Stimulated activated CD4-positive, alpha-beta T cell treated with anti-CD3 and anti-CD28 coated beads, Interleukin-12 subunit alpha, Interleukin-12 subunit beta, amount 100 ng/mL, for 48 hours (primary cell): ENCODE data around the gene APOL4.
"Not testable (repeated sequence)": the region's sequence is repeated elsewhere in the genome, so short reads cannot be mapped to it uniquely, and the experiment has no call there.

Experiments used
- DNase-seq, 3 donors: peaks; one replicate each; pipeline ENCODE4 v3.0.0-alpha.2; 2020; ENCODE audit warnings: low read depth in 2 of 3, low spot score in 1 of 3

Gene APOL4

DNA sequence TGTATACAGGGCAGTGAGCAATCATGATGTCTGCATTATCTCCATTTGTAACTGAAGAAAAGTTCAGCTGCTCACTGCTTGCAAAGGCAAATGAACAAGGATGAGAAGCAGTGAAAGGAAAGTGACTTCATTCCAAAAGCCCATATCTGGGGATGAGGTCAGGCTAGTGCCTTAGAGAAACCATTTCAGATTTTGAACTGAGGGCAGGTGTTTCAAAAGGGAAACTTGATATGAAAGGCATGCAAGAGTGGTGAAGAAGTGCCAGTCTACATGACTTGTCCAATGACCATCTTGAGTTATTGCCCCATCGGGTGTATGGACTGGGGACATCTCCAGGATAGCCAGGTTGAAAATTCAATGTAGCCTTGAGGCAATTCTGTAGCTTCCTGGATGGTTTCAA lies 7.3 kb upstream of the APOL4 start:
- DNase-seq = no peak

DNA sequence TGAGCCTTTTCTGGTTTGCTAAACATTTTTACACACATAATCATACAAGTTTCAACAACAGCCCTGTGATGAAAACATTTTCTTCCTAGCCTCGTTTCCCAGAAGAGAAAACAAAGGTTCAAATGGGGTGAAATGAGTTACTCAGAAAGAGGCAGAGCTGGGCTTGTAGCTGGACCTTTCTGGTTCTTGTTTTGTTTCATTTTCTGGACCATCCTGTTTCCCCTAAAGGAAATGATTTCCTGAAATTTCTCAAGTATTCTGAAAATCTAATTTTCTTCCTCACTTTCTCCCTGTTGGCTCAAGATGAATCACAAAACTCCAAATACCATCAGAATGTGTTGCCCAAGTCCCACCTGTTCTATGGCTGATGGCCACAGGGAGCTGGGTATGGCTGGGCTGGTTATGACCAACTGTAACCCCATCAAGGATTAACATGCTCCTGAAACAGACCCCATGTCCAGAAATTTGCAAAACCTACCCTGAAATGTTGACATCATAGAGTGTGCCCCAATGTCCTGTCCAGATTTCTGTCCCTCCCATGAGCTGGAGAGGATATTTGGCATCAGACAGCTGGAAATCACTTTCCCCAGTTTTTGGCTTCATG lies 6.7 kb upstream of the APOL4 start:
- no peak for DNase-seq

DNA sequence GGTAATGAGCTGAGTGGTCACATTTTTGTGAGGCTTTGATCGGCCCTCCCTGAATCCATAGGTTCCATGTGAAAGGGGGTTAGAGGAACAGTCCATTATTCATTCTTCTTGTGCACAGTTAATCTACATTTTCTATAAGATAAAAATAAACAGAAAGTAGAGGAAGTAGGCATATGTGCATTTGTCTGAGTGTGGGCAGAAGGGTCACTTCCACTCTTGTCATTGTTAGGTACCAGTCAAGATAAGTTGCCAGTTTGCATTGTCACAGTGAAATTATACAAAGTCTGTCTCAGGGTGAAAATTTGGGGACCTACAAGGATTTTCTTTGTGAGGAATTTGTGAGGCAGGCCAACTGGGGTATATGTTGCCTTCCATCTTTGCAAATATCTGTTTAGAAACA lies 4.6 kb upstream of the APOL4 start:
- no peak for DNase-seq

DNA sequence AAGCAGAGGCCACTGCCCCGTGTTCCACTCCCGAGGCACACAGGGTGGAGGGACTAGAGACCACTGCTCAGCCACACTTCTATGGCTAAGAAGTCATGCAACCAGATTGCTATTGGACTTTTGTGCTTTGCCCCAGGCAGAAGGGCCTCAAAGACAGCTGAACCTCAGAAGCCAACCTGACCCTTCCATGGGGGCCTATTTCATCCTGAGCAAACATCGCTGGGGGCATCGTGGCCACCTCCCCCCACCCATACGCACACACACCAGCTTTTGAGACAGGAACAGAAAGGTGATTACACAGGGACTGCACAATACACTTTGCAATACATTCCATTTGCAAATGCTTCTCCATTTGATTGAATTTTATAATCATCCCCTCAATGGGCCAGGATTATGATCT lies 4.0 kb upstream of the APOL4 start:
- DNase-seq = not testable (repeated sequence)

DNA sequence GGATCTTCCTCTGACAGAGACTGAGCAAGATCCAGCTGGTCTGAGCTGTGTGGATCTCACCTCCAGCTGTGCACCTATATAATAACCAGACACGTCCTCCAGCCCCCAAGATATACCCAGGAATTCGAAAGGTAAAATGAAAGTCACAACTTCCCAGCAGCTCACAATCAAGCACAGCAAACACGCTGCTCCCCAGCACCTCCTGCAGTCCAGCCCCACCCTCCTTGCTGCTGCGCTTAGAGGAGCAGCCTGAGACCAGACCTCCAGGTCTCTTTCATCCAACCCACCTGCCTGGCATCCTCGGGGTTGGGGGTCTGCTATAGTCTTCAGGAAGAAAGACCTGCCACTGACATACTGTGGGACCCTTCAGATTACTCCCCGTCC lies 3.0 kb upstream of the APOL4 start:
- no peak for DNase-seq

DNA sequence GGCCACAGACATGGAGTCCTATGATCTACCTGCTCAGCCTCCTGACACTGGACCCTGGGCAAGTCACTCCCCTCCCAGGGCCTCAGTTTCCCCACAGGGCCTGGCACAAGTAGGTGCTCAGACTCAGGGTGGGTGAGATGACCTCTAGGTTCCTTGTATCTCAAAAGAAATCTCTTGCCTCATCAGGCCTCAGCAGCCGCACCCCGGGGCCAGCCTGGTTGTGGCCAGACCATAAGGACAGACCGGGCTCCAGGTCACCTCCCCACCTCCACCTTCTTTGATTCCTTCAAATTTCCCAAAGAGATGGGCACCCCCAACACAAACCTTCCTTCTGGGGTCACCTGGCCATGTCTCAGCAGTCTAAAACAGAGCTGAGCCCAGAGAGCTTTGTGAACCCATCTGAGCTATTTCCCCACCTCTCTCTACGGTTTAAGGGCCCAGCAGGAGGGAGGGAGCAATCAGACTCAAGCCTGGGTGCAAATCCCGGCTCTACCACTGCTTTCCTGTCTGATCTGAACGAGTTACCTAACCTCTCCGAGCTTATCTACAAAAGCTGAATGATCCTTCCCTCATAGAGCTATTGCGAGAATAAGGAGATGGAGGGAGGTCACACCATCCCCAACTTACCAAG lies 2.5 kb upstream of the APOL4 start:
- no peak for DNase-seq

DNA sequence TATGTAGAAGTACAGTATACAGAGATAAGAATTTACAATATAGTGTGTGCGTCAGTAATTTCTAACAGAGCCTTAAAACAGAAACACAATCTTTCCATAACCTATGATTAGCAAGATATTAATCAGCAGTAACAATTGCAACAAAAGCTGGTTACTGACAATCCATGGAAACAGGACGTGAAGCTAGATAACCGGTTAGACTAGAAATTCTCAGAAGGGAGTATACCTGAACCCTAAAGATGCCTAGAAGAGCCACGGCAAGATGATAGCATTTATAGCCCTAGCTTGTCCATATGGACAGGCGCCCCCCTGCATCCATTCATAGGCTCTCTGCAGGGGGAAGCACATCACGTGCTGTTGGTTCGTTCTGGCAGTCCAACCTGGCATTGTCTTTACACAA lies 1.8 kb upstream of the APOL4 start:
- not testable (repeated sequence) for DNase-seq

DNA sequence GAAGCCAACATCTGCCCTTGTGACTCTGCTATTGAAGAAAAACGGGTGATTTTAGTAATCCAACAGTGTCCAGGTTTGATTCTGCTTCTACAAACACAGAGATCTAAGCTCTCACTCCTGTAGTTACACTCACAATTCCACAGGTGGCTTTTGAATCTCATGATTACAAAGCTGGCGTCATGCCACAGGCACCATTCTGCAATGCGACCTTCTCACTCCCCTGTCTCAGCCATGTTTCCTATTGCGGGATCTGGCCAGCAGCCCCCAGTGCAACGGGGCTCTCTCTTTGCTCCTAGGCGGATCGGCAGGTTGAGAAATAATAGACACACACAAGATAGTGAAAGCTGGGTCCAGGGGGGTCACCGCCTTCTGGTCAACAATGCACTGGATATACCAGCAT lies 1.3 kb upstream of the APOL4 start:
- not testable (repeated sequence) for DNase-seq

DNA sequence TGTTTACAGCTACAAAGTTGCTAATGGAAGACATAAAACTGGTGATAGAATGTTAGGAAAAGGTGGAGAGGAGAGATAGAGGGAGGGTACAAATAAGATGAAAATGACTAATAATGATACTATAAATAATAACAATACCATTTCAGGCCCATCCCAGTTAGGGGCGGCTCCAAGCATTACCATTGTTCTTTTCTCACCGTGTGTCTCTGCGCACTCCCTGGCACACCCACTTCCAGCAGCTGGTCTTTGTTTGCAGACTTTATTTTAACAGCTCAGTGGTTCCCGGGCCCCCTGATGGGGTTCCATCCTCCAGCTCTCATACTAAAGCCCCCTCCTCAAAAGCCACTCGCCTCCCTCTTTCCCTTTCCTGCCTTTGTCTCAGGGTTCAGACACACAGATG lies 584 bp downstream of the APOL4 start:
- DNase-seq = not testable (repeated sequence)

DNA sequence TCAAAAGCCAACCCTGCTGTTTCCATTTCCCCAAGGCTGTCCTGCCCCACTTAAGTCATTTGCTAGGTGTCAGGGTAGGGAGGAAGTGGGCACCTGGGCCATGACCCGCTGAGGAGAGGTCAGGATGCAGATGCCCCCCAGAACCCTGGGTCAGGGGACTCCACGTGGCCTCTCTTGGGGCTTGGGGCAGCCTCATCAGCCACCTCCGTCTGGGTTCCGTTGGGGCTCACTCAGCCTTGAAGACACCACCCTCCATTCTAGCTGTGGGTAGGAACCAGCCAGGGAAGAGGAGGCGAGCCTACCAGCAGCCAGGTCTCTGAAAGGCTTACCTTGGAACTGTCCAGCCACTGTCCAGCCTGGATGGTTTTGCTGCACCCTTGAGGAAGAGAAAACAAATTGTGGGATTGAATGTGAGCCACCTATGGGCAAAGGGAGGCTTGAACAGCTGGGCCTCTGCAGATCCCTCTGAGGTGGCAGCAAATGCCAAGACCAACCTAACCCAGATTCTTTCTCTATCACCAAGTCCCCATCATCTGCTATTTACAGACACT lies 2.5 kb downstream of the APOL4 start:
- DNase-seq = no peak

DNA sequence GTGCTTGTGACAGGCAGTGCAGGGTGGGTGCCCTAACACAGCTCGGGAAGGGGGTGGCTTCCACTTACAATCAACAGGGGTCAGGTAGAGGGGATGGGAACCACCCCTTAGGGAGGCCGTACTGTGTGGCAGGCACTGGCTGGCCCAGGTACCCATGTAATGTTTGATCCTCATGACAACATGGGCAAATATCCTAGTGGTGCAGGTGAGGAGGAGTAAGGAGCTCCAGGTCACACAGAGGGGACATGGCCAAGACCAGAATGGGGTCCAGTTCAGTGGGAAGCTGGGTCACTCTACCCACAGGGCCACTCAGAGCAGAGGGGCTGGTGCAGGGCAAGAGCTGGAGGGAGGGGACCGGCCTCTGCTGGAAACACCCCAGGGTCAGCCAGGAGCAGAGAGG lies 3.1 kb downstream of the APOL4 start:
- DNase-seq = no peak

DNA sequence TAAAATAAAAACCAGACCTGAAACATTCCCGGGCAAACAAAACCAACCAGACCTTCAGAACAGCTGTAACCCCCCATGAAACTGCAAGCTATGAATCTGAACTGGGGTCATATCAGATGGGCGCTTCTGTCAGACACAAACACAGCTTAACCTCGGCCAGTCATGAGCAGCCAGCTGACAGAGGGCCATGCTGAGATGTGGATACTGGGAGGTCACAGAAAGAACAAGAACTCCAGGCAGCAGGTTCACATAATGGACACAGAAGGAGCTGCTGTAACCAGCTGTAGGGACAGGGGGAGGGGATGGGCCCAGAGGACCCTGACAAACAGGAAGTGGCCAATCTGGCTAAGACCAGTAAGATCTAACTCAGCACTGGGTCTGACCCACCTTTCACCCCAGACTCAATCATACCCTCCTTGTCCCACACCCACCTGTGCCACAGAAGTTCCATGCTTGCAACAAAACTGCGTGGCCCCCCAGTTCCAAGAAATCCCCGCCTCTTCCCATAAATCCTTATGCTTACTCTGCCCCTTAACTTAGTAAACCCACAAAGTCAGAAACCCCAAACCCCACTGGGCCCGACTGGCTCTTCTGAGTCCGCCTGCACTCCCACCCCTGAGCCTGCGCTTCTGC lies 4.0 kb downstream of the APOL4 start:
- no peak for DNase-seq

DNA sequence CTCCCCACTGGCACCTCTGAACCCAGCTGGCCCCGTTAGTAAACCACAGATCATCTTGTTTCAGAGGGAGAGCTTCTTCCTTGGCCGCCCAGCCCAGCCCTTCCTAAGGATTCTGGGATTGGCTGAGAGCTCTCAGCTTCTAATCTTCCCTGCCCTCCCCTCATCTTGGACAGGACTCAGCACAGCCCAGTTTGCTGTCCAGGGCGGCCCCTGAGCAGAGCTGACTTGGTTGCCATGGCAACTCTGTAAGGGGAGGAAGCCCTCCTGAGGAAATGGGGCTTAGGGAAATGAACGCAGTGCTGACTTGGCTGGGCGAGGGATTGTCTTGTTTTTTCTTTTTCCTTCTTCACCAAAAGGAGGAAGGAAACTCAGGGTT lies 4.6 kb downstream of the APOL4 start:
- no peak for DNase-seq

DNA sequence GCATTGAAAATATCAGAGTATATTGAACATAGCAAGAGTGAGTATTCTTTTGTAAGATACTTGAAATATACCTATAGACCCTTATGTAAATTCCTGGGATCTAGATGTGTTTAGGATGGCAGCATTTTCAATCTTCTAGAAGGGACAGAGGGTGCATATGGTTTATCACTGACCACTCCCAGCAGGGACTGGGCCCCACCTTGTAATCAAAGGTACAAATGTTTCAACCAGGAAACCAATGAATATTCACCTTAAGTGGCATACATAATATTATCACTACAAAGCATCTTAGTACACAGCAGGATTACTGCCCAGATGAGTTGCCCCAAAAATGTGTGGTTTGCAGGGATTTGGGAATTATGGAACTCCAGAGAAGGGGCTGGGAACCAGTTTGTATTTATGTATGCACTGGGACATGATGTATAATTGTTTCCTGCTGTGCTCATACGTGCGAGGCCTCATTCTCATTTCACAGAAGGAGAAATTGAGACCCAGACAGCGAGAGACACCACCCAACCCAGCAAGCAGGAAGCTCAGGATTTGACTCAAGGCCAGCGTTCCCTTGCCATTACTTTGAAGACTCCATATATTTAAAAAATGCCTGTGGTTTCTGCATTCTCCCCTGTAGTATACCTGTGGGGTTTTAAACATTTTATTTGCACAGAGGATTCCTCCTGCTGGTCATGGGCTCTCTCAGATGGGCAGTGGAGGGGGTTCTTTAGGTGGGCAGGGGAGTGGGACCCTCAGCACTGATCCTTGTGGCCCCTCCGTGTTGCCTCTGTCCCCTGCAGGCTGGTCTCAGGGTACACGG lies 5.2 kb downstream of the APOL4 start:
- DNase-seq = no peak

DNA sequence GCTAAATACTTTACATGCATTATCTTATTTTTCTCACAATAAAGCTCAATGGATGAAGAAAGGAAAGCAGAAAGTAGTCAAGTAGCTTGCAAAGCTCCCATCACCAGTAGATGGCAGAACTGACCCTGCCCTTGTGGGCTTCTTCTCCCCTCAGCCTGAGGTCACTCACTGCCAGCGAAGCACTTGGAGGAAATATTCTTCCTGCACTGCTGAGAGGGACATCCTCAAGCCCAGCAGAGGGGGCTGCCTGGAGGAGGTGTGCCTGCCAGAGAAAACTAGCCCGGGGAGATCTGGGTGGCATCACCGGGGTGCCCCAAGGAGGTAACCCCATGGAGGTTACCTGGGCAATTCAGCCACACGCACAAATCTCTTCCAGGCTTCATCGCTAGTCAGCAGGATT lies 6.6 kb downstream of the APOL4 start:
- peak in 1 of 3 donors; percentile 20 for DNase-seq

DNA sequence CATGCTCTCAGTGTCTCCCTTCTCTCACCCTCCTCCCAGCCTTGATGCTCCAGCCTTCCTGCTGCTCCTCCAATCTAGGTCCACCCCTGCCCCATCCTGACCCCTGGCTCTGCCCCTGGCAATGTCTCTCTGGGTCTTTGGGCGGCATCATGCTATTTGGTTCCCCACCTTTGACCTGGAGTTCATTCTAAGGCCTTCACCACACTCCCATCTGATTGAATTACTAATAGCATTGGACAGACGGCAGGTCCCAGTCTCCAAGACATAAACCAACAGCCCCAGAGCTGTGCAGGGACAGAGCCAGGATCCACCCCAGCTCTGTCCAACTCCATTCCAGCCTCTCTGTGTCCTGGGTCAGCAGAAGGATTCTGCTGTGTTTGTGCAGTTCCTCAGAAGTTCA lies 7.2 kb downstream of the APOL4 start:
- DNase-seq = no peak

DNA sequence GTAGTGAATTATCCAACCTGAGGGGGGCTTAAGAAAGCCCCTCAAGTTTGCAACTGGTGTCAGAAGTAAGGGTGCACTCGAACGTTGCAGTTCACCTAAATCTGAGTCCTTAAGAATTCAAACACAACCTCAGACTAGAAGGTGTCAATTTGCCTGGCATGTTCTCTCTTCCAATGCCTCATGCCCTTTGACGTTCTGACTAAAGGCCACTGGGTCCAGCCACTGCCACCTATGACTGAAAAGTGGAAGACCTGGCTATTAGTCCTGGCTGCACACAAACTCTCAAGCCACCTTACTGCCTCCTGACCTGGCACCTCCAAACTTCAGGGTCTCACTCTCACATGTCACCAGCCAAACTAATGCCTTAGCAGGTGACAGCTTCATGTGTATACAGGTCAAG lies 8.0 kb downstream of the APOL4 start:
- DNase-seq = no peak

DNA sequence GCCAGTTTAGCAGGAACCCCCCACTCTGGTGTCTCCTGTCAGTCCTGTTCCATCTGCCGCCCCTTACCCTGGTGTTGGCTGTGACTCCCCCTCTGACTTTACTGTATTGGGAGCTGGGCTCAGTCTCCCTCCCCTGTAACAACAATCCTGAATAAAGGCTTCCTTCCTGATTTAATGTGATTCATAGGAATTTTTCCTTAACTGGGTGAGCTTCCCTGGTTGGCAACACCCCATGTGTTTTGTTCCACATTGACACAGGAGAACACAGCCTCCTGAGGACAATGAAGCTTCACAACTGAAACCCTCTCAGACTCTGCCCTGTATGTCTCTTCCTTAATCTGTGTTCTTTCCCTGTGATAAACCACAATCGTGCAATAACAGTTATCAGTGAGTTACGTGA lies 8.4 kb downstream of the APOL4 start:
- no peak for DNase-seq

DNA sequence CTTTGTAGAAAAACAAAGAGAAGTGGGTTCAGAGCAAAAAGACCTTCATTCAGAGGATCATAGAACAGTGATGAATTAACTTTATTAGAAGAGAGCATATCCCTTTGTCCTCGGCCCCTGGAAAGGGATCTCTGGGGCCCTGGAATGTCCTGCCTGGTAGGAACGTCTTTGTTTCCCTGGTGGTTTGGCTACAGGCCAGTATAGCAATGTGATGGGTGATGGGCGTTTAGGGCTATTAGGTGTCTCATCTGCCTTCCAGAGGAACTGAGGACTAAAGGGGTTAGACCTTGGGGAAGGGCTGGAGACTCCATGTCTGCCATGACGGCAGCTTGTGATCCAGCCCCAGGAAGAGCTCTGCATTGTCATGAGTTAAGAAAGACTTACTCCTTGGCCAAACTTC lies 9.1 kb downstream of the APOL4 start:
- DNase-seq = no peak

DNA sequence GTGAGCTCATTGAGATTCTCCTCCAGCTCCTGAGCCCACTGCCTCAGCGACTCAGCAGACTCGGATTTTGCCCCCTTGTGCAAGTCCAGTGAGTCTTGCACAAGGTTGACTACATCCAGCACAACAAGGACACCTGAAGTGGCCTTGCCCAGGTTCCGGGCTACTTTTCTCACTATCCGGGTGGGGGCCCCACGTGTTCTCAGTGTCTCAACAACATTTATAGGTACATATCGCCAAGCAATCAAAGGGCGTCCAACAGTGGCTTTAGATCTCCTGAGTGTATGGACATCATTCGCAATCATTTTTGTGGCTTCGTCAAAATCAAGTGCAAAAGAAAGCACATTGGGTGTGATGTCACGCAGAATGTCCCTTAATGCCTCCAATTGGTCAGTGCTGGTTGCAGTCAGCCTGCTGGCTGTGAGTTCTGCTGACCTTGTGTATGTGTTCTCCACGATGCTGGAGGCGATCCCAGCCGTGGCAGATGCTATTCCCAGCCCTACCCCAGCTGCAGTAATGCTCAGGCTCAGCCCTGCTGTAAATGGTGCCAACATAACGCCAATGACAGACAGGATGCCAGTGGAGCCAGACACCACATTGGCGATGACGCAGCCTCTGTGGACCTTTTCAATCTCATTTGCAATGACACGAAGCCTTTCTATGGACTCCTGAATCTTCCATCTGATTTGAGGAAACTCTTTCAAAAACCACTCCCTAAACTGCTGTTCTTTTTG lies 10.3 kb downstream of the APOL4 start:
- no peak for DNase-seq

DNA sequence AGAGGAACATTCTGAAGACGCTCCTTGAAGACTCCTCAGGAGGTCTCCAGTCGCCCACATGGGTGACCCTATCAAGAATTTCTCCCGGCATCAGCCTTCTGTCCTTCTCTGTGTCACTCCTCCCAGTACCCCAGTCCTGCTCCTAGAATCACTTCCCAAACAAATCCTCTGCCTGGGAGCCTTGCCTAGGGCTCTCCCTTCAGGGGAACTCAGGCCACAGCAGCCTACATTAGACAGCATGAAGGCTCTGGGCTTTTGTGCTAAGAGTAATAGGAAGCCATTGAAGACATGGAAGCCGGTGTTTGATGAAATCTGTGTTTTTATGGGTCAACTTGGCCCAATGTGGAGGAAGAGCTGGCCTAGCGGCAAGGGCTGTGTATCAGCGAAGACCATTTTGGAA lies 13.7 kb downstream of the APOL4 start:
- not testable (repeated sequence) for DNase-seq
